CD14-positive monocyte (primary cell): ENCODE results near the gene ELF1. TPM values are rescaled to one million over a fixed set of nuclear protein-coding genes. Genes with fewer than 3 reads are reported as not detected.
"Not testable (repeated sequence)": the region's sequence is repeated elsewhere in the genome, so short reads cannot be mapped to it uniquely, and the experiment has no call there.

Source experiments
- DNase-seq, 3 donors: peaks; one replicate each; pipeline ENCODE4 v3.0.0-alpha.2; 2011 to 2022
- H2AFZ ChIP-seq: 2 replicates; pipeline ENCODE4 v1.6.0; 2012; ENCODE audit warnings: mild to moderate bottlenecking, low read depth, low read length, inconsistent platforms; ENCODE audit not compliant: insufficient read depth, poor library complexity, severe bottlenecking
- H3K27ac ChIP-seq, 2 donors: 1 replicate in 1 of 2; 2 replicates in 1 of 2; pipeline ENCODE4 v1.5.1; 2012 to 2013; ENCODE audit warnings: low read length in 2 of 2, control low read depth in 1 of 2, inconsistent platforms in 1 of 2, low read depth in 1 of 2, mild to moderate bottlenecking in 1 of 2
- H3K27me3 ChIP-seq, 2 donors: one replicate each; pipeline versions ENCODE4 v1.6.0 to v1.6.1; 2011 to 2013; ENCODE audit warnings: low read length in 2 of 2; ENCODE audit not compliant: control insufficient read depth in 2 of 2, insufficient read depth in 2 of 2
- H3K36me3 ChIP-seq, 2 donors: replicated peaks in 1 of 2; 1 replicate in 1 of 2; 2 replicates in 1 of 2; pipeline versions ENCODE4 v1.5.1 to v1.6.1; 2012 to 2013; ENCODE audit warnings: low read length in 2 of 2, control low read depth in 1 of 2, inconsistent platforms in 1 of 2, mild to moderate bottlenecking in 1 of 2; ENCODE audit not compliant: insufficient read depth in 2 of 2, control insufficient read depth in 1 of 2
- H3K4me1 ChIP-seq, 2 donors: 1 replicate in 1 of 2; 2 replicates in 1 of 2; pipeline versions ENCODE4 v1.5.1 to v1.6.1; 2012 to 2013; ENCODE audit warnings: low read length in 2 of 2, control low read depth in 1 of 2, inconsistent platforms in 1 of 2, mild to moderate bottlenecking in 1 of 2, moderate library complexity in 1 of 2; ENCODE audit not compliant: insufficient read depth in 2 of 2, control insufficient read depth in 1 of 2
- H3K4me2 ChIP-seq: replicated peaks from 2 replicates; pipeline ENCODE3; 2012; ENCODE audit warnings: low read length, moderate library complexity, mild to moderate bottlenecking; ENCODE audit not compliant: poor library complexity, severe bottlenecking; ENCODE audit errors: extremely low read depth
- H3K4me3 ChIP-seq, 3 experiments: fragments of 200-600 bp in 1 of 3; sonication (generic) in 1 of 3; replicated peaks in 1 of 3; 1 replicate in 2 of 3; 2 replicates in 1 of 3; pipeline ENCODE4 v1.5.1; 2011 to 2013; ENCODE audit warnings: low read length in 3 of 3, mild to moderate bottlenecking in 3 of 3, control low read depth in 2 of 3, low read depth in 2 of 3, inconsistent platforms in 1 of 3, moderate library complexity in 1 of 3
- H3K79me2 ChIP-seq: 2 replicates; pipeline ENCODE4 v1.6.0; 2012; ENCODE audit warnings: mild to moderate bottlenecking, control low read depth, inconsistent platforms, low read length, moderate library complexity; ENCODE audit not compliant: insufficient read depth
- H3K9ac ChIP-seq: 2 replicates; pipeline ENCODE4 v1.6.0; 2017; ENCODE audit warnings: low read length, mild to moderate bottlenecking; ENCODE audit not compliant: insufficient read depth, poor library complexity, severe bottlenecking
- H3K9me3 ChIP-seq, 2 donors: replicated peaks in 1 of 2; 1 replicate in 1 of 2; 2 replicates in 1 of 2; pipeline versions ENCODE4 v1.5.1 to v1.6.1; 2012 to 2013; ENCODE audit warnings: low read length in 2 of 2, control low read depth in 1 of 2; ENCODE audit not compliant: control insufficient read depth in 1 of 2, insufficient read depth in 1 of 2
- H4K20me1 ChIP-seq: 2 replicates; pipeline ENCODE4 v1.6.0; 2012; ENCODE audit warnings: mild to moderate bottlenecking, low read length, control low read depth, moderate library complexity; ENCODE audit not compliant: insufficient read depth
- H3K27ac Mint-ChIP-seq, 7 donors: one replicate each; pipeline ENCODE4 v1.8.0; 2020; ENCODE audit warnings: mild to moderate bottlenecking in 7 of 7, mixed read lengths in 7 of 7, moderate library complexity in 6 of 7, inconsistent platforms in 2 of 7
- H3K27me3 Mint-ChIP-seq, 3 donors: one replicate each; pipeline ENCODE4 v1.8.0; 2021 to 2022; ENCODE audit warnings: low read depth in 3 of 3, mild to moderate bottlenecking in 3 of 3, mixed read lengths in 3 of 3, moderate library complexity in 3 of 3, inconsistent platforms in 1 of 3
- H3K36me3 Mint-ChIP-seq, 2 donors: one replicate each; pipeline ENCODE4 v1.8.0; 2020; ENCODE audit warnings: mixed read lengths in 2 of 2, inconsistent platforms in 1 of 2, mild to moderate bottlenecking in 1 of 2
- H3K4me1 Mint-ChIP-seq: one replicate; pipeline ENCODE4 v1.8.0; 2020; ENCODE audit warnings: mild to moderate bottlenecking, mixed read lengths
- H3K4me3 Mint-ChIP-seq, 2 donors: one replicate each; pipeline ENCODE4 v1.8.0; 2020; ENCODE audit warnings: mild to moderate bottlenecking in 2 of 2, mixed read lengths in 2 of 2, moderate library complexity in 1 of 2
- H3K9me3 Mint-ChIP-seq, 7 donors: one replicate each; pipeline ENCODE4 v1.8.0; 2020 to 2022; ENCODE audit warnings: mixed read lengths in 7 of 7, mild to moderate bottlenecking in 6 of 7, moderate library complexity in 6 of 7, inconsistent platforms in 2 of 7
- CTCF ChIP-seq: fragments of 200-600 bp; IDR thresholded peaks from one replicate; pipeline ENCODE4 v1.8.0; 2022; ENCODE audit warnings: antibody characterized with exemption, mild to moderate bottlenecking
- WGBS: methylation state at CpG from one replicate; pipeline ENCODE4 v1.1.5; 2013; ENCODE audit warnings: missing lambda C conversion rate; ENCODE audit not compliant: insufficient coverage; 5-methylcytosine and 5-hydroxymethylcytosine counted together
- intact Hi-C, 2 donors: fragments of 100-400 bp; cut with micrococcal nuclease; formaldehyde crosslinking; loops; one replicate each; pipeline versions ENCODE4 v1.15.0 to v1.15.1; 2023
- polyA plus RNA-seq, 3 donors: library from polyadenylated mRNA; depleted of rRNA in 1 of 3; unstranded in 2 of 3; stranded (reverse) in 1 of 3; fragments of 300-500 nt in 2 of 3; fragments of >200 nt in 1 of 3; fragmentation: Illumina TruSeq in 2 of 3; gene quantifications; 1 replicate in 2 of 3; 2 replicates in 1 of 3; pipeline ENCODE4 v1.2.3, GENCODE V29; 2012 to 2021

Gene ELF1
- polyA plus RNA-seq, 3 donors = 63.1 to 83.3 (median 83.3) TPM

DNA sequence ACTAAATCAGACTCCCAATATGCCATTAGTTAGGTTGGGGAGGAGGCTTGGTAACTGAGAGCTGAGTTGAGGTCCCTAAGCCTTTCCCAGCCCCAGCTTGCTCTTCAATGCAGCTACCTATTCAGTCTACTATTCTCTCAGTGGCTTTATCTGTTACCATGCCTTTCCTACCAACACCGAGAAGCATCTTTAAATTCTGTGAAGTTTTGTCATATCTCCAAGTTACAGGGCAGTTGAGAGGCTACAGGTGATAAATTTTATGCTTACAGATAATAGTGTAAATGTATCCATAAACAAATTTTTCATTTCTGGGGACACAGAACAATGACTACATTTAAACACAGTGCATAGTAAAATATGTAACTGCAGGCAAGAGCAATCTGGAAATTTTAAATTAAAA, 110.6 kb downstream of the ELF1 start:
- no peak overlapping the region for H3K4me3 ChIP-seq
- no peaks in the 10 kb centered on the region for H3K27me3 ChIP-seq
- DNase-seq = no peak
- no peak overlapping the region for H3K4me3 Mint-ChIP-seq
- no peak overlapping the region for H3K27ac Mint-ChIP-seq
- H3K36me3 ChIP-seq = no peaks in the 10 kb centered on the region
- H3K4me1 Mint-ChIP-seq = peaks cover 15% of the 10 kb centered on the region
- H3K79me2 ChIP-seq = peaks cover 19% of the 10 kb centered on the region
- peaks cover 7 to 10% of the 10 kb centered on the region in 2 donors for H3K4me1 ChIP-seq
- peaks cover 0 to 2% (median 0%) of the 10 kb centered on the region in 3 donors for H3K27me3 Mint-ChIP-seq
- H3K9me3 ChIP-seq = no peaks in the 10 kb centered on the region
- H4K20me1 ChIP-seq = no peaks in the 10 kb centered on the region
- TF ChIP-seq CTCF = no peak
- H3K36me3 Mint-ChIP-seq = peaks cover 7 to 8% of the 10 kb centered on the region in 2 donors
- no peak overlapping the region for H2AFZ ChIP-seq
- WGBS = no CpG with 5 or more reads among the region's 1 CpG
- no peak overlapping the region for H3K27ac ChIP-seq
- no peaks in the 10 kb centered on the region for H3K9me3 Mint-ChIP-seq
- intact Hi-C loops = no loop called here
- H3K9ac ChIP-seq = no peak overlapping the region
- no peak overlapping the region for H3K4me2 ChIP-seq

GRCh38 chr13:40901032-40901431, 118.1 kb downstream of the ELF1 start:
- H3K27me3 Mint-ChIP-seq, H2AFZ ChIP-seq, H3K9me3 ChIP-seq, H3K4me1 Mint-ChIP-seq, H3K4me2 ChIP-seq, H3K27ac ChIP-seq, H3K9ac ChIP-seq, H3K9me3 Mint-ChIP-seq, DNase-seq, H4K20me1 ChIP-seq, H3K36me3 ChIP-seq, H3K4me3 Mint-ChIP-seq, intact Hi-C loops, H3K4me3 ChIP-seq, H3K36me3 Mint-ChIP-seq, H3K79me2 ChIP-seq, H3K27ac Mint-ChIP-seq, H3K27me3 ChIP-seq, H3K4me1 ChIP-seq: not testable (repeated sequence)
- WGBS = 99% methylated on average over 9 of the region's 31 CpGs

DNA sequence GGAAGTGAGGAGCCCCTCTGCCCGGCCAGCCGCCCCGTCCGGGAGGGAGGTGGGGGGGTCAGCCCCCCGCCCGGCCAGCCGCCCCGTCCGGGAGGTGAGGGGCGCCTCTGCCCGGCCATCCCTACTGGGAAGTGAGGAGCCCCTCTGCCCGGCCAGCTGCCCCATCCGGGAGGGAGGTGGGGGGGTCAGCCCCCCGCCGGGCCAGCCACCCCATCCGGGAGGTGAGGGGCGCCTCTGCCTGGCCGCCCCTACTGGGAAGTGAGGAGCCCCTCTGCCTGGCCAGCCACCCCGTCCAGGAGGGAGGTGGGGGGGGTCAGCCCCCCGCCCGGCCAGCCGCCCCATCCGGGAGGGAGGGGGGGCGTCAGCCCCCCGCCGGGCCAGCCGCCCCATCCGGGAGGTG, 118.5 kb downstream of the ELF1 start:
- H3K4me1 ChIP-seq, H3K36me3 ChIP-seq, H3K9me3 ChIP-seq, H4K20me1 ChIP-seq, H2AFZ ChIP-seq, DNase-seq, H3K4me2 ChIP-seq, H3K79me2 ChIP-seq, intact Hi-C loops, H3K27ac Mint-ChIP-seq, H3K36me3 Mint-ChIP-seq, H3K27me3 ChIP-seq, H3K4me3 ChIP-seq, H3K9ac ChIP-seq, H3K4me1 Mint-ChIP-seq, H3K4me3 Mint-ChIP-seq, H3K9me3 Mint-ChIP-seq, H3K27ac ChIP-seq, H3K27me3 Mint-ChIP-seq: not testable (repeated sequence)
- WGBS = no CpG with 5 or more reads among the region's 28 CpGs
